Measurements from ENCODE around the gene KLK4. TPM values are rescaled to one million over a fixed set of nuclear protein-coding genes. Genes with fewer than 3 reads are reported as not detected.

The KLK4 gene, protein sequence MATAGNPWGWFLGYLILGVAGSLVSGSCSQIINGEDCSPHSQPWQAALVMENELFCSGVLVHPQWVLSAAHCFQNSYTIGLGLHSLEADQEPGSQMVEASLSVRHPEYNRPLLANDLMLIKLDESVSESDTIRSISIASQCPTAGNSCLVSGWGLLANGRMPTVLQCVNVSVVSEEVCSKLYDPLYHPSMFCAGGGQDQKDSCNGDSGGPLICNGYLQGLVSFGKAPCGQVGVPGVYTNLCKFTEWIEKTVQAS
- not detected for polyA plus RNA-seq (2013, experiment 1 of 2; ENCODE audit: insufficient read length)
- polyA plus RNA-seq (2013, experiment 2 of 2; ENCODE audit: insufficient read length): not detected

DNA sequence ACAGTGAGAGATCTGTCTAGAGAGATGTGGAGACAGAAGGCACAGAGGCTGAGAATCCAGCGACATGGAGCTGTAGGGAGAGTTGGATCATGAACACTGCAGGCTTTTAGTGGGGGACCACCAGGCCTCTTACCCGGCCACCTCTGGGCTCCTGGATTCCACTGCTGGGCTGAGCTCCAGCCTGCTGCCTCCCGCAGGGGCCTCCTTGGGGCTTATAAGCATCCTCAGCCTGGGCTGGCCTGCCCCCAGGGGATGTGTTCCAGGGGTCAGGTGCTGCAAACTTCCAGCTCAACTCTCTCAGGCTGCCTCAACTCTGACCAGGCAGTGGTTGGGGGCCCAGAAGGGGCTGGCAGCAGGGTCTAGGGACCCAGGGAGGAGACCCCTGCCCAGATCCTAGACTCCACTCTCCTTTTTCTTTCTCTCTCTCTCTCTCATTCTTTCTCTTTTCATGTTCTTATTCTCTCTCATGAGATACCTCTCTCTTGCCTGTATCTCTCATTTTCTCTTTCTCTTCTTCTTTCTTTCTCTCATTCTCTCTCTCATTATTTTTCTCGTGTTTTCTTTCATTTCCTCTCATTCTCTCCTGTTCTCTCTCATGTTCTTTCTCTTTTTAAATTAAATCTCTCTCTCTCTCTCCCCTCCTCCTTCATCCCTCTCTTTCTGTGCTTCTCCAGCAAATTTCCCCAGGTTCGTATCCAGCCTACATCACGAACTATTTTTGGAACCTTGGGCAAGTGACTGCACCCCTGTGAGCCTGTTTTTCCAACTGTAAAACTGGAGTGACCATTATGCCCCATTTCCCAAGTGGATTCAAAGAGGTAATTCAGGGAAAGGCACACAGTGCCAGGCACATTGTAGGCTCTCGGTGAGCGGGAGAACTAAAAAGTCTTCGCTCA lies at the start of gene KLK4:
KLK4 (minus strand) TSS at position 190 of the 896 bp plus-strand sequence. CDS start 657 bp downstream, outside the sequence.
- no peak for DNase-seq

DNA sequence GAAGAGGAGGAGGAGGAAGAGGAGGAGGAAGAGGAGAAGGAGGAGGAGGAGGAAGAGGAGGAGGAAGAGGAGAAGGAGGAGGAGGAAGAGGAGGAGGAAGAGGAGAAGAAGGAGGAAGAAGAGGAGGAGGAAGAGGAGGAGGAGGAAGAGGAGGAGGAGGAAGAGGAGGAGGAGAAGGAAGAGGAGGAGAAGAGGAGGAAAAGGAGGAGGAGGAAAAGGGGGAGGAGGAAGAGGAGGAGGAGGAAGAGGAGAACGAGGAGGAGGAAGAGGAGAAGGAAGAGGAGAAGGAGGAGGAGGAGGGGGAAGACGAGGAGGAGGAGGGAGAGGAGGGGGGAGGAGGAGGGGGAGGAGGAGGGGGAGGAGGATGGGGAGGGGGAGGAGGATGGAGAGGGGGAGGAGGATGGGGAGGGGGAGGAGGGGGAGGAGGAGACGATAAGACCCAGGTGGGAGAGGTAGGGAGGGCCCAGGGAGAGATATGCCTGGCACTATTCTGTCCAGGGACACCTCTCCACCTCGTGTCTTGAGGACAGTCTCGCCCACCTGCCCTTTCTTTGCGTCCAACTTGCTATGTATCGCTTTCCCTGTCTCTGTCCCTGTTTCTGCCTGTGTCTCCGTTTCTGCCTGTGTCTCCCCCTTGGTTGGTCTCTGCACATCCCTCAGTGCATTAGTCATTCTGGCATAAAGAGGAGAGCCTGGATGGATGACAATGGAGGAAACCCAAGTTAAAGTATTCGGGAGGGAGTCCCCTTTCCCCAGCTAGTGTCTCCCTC lies 48.7 kb upstream of the KLK4 start:
- no peak for DNase-seq

DNA sequence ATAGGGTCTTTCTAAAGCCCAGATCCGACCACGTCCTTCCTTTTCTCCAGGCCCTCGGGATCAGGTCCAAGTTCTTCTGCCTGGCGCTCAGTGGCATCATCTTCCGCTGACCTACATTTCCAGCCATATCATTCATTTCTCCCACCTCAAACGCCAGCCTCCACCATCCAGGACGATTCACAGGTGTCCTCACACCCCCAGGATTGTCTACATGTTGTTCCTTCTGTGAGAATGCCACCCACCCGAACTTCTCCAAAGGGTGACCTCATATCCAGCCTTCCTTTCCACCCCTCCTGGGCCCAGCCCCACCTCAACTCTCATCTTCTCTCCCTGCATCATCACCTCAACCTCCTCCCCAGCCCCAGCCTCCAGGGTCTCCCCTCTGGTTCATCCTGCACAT lies 46.4 kb upstream of the KLK4 start:
- DNase-seq: no peak

DNA sequence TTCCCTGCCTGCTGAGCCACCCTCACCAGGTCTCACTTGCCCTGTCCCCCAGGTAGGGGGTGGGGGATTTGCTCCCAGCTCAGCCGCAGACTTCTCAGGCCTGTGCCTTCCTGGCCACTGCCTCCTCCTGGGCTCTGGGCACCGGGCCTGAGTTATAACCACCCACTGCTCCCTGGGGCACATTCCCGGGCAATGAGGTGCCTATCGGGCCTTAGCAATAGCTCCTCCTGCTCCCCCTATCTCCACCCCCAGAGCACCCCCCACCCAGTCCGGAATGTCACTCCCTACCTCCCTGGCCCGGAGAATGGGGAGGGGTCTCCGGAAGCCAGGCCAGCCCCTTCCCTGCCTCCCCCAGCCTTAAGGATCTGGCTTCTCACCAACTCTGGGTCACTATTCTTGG lies 41.7 kb upstream of the KLK4 start, which contains the start of gene KLK5:
KLK5 (minus strand) TSS at position 129 of the 400 bp plus-strand sequence. CDS start 381 bp downstream, outside the sequence.
- no peak for DNase-seq

DNA sequence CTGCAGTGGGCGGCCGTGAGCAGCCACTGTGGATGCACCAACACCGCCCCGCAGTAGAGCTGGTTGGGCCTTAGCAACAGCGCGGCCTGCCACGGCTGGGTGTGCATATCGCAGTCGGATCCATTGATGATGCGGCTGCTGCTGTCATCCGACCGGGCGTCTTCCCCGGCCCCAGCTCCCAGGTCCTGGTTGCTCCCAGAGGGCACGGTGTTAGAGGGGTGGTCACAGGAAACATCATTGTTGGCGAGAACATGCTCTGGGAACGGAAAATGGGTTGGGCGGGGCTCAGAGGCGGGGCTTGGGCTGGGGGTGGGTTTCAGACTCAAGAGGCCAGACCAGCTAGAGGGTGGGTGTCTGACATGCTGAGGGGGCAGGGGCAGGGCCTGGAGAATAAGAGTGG lies 38.7 kb upstream of the KLK4 start:
- no peak for DNase-seq

DNA sequence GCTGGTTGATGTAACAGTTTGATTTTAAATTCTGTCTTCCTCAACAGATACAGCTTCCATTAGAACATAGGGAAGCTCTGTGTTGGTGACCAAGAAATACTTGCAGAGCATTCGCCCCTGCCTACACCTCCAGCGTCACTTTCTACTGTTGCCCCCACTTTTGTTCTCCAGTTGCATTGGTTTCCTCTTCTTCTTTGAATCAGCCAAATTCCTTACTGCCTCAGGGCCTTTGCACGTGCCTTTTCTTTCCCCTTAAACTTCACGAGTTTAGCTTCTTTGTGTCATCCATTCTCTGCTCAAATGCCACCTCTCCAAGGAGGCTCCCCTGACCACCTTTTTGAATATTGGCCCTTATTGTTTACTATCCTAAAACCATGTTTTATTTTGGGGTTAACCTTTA lies 35.9 kb upstream of the KLK4 start:
- no peak for DNase-seq

DNA sequence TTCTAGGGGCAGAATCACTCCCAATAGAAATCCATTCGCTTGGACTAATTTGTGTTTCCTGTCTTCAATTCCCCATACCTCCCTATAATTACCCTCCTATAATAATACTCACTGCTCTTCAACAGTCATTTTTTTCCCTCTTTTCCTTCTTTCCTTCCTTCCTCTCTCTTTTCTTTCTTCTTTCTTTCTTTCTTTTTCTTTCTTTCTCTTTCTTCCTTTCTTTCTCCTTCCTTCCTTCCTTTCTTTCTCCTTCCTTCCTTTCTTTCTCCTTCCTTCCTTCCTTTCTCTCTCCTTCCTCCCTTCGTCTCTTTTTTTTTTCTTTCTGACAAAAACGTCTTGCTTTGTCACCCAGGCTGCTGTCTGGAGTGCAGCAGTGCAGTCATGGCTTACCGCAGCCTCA lies 33.6 kb upstream of the KLK4 start:
- no peak for DNase-seq

DNA sequence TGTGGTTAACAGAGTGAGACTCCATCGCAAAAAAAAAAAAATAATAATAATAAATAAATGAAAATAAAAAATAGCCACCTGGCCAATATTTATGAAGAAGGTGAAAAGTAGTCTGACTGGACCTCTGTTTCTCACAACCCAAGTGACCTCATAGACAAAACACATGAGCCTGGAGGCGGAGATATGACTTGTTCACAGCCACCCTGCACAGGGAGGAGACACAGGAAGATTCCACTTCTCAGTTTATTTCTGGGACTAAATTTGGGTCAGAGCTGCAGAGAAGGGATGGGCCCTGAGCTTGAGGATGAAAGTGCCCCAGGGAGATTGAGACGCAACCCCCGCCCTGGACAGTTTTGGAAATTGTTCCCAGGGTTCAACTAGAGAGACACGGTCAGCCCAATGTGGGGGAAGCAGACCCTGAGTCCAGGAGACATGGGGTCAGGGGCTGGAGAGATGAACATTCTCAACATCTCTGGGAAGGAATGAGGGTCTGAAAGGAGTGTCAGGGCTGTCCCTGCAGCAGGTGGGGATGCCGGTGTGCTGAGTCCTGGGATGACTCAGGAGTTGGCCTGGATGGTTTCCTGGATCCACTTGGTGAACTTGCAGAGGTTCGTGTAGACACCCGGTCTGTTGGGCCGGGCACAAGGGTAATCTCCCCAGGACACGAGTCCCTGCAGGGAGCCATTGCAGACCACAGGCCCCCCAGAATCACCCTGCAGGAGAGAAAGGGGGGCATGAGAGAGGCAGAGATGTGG lies 32.1 kb upstream of the KLK4 start:
- DNase-seq: no peak

DNA sequence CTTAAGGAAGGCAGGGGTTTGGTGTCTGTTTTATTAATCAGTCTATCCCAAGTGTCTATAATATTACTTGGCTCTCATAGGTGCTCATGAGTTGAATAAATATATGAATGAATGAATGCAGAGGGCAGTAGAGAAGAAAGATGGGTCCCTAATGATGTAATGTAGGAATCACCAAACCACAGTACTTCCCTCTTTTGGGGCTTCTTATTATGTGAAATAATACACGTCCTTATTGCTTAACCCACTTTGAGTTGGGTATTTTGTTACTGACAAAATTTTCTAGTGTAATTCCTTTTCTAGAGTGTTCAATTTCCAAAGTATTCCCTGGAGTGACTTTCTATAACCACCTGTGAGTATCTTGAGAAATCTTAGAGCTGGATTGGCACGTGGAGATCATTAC lies 28.4 kb upstream of the KLK4 start:
- no peak for DNase-seq

DNA sequence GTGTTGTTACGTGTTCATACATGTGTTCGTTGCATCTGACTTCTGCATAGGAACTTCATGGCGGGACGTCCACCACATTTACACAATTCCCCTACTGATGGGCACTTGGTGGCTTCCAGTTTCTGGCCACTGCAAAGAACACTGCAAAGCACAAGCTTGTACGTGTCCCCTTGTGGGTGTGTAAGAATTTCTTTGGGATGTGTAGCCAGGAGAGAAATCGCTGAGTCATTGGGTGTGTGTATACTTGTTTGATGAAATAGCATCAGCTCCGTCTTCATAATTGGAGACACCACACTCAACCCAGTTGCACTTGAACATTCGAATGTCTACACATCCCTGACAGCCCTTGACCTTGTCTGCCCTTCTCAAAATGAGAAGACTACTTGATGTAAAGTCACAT lies 22.4 kb upstream of the KLK4 start:
- DNase-seq: peak; percentile 17

DNA sequence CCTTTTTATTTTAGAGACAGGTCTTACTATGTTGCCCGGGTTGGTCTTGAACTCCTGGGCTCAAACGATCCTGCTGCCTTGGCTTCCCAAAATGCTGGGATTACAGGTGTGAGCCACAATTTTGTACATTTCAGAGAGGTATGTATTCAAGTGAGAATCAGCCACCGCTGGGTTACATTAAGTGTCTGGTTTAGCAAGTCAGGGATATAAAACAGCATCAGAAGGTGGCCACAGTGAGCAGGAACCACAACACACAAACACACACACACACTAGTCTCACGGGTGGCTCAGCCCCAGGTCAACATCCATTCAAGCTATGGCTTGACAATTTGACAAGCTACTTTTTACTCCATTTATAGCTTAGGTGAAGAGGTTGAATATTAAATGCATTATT lies 21.5 kb upstream of the KLK4 start:
- no peak for DNase-seq

DNA sequence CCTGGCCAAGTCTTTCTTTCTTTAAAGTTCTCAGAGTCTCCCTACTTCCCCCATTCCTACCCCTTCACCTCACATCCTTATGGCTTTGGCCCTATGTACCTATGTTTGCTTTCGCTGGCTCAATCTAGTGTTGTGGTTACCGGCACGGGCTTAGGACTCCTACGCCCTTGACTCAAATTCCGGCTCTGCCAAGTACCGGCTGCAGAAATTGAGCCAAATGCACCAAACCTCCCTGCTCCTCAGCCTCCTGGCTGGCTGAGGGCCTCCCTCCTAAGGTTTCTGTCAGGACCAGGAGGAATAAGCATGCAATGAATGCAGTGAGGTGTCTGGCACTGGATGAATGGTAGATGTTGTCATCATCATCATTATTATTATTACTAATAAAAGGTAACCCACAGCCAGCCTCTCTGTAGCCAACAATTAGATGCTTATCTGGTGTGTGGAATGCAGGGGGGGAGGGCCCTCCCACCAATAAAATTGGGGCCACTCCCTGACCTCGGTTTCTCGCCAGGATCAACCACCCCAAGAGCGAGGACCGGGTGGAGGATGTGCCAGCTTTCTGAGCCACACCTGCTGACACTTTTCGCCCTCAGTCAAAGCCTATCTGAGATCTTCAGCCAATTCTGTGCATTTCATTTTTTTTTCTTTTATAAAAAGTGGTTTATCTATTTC lies 21.0 kb upstream of the KLK4 start:
- DNase-seq: no peak

DNA sequence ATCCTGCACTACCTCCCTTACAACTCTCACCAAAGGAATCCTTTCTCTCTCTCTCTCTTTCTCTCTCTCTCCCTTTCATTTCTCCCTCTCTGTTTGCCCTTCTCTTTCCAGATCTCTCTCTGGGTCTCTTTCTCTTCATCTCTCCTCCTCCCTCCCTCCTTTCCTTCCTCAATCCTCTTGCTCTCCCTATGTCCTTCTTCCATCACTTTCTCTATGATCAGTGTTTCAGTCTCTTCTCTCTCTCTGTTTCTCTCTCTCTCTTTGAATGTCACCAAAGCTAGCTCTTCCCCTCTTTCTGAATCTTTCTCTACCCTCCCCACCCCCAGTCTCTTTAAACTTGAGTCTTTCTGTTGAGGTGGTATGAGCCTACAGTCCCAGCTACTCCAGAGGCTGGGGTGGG lies 19.8 kb upstream of the KLK4 start:
- no peak for DNase-seq

DNA sequence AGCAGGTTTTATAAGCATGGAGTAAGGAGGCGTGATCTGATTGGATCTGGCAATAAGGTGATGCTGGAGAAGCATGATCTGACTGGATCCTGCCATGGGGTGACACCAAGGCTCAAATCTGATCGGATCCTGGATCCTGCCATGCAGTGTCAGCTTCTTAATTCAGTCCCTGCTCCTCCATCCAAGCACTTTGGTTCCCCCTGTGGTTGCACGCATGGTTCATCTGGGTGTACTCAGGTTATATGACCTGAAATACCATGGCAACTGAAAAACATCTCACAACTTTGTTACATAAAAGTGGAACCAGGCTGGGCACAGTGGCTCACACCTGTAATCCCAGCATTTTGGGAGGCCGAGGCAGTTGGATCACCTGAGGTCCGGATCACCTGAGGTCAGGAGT lies 17.6 kb upstream of the KLK4 start:
- DNase-seq: no peak

DNA sequence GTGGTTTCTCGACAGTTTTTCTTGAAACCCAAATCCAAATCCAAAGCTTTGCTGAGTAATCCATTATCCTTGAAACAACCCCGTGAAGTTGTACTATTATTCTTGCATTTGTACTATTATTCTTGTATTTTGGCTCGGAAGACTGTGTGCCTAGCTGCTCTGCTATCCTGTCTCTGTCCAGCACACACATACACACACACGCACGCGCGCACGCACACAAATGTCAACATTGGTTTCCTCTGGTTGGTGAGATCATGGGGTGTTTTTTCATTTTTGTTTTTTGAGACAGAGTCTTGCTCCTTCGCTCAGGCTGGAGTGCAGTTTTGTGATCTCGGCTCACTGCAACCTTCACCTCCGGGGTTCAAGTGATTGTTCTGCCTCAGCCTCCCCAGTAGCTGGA lies 14.9 kb upstream of the KLK4 start:
- no peak for DNase-seq

DNA sequence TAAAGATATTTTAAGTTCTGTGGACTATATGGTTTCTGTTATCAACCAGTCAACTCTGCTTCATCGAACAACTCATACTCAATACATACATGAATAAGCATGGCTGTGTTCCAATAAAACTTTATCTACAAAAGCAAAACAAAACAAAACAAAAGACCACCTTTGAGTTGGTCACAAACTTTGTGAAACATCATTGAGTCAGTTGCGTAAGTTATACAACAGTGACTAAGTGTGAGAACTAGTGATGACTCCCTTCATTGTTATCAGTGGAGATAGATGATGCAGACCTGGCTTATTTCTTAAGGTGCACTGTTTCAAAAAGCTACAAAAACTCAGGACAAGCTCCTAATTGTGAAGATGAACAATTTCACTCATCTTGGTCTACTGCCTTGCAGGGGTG lies 14.5 kb upstream of the KLK4 start:
- no peak for DNase-seq

DNA sequence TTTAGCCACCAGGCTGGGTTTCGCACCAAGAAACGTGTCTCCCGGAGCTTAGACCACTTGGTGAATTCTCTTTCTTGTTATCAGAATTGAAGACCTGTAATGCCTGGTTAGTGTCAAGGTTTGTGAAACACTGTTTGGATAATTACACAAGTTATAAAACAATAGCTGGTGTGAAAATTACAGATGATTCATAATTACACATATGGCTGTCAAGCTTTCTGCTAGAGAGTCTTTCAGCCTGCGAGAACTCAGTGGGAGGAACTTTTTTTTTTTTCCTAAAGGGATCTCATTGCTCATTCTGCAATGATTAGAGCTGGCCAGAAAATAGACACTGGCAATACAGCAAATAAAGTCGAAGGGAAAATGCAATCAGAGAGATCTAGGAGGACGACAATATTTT lies 13.4 kb upstream of the KLK4 start:
- DNase-seq: no peak

DNA sequence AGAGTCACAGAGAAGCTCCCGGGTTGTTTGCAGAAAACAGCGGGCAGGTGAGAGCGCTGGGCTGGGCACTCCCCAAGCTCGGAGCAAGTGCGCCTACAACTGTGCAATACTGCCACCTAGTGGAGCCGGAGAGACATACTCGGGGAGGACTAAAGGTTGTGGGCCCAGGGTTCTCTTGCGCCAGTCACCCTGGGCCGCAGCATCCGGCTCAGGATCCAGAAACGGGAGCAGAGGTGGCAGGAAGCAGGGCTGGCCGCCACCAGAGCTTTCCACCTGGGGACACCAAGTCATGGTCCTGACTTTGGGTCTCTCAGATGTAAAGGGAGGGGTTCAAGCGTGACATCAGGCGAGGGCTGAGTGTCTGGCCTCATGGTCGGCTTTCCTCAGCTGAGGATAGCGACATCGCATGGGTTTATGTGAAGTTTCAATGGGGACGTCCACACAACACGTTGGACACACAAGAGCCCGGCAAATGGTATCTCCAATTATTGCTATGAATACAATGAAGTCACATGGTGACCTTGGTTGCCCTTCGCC lies 11.2 kb upstream of the KLK4 start:
- DNase-seq: peak; percentile 65

DNA sequence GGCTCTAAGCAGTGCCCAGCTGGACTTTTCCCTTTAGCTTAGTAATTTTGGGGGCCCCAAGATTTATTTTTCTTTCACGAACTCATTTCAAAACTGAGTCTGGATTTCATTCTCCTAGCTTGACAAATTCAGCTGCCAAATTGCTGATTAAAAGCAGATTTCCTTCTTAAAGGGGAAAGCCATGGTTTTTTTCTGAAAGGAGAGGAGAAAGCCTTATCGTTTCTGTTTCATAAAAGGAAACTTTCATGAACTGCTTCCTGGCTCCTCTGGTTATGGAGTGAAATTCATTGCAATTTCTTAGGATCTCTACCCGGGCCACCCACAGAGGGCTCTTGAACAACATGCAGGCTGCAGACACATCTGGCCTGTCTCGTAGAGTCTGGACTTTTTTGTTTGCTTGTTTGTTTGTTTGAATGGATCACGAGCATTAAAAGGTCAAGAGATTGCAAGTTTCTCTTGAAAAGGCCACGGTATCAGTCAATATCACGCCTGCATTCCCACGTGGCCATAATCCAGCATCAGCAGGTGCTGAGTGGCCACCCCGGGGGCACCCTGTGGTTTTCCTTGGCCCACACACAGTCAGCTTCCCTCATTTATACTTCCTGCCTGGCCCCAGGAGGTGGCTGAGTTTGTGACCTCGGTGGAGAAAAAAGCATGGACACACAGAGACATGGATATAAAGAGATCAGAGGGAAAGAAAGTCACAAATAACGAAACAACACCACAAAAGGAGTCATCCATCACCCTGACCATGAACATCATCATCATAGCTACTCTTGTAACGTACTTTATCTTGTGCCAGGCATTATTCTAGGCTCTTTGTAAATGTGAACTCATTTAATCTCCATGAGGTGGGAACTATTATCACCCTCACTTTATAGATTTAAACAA lies 10.5 kb upstream of the KLK4 start:
- no peak for DNase-seq

DNA sequence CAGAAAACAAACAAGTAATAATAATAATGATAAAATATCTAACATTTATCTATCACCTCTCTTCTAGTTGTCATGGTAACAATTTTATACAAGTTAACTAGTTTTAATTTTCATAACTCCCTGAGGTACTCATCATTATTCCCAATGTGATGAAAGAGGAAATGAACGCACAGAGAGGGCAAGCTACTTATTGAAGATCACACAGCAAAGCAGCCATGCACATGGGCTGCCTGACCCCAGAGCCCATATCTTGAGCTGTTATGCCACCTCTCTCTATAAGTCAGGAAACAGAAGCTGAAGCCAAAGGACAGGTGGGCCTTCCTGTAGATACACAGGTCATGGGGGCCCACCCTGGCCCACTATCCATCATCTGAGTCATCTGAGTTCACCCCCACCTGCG lies 4.9 kb upstream of the KLK4 start:
- DNase-seq: no peak
